KG1 (cell line): ENCODE data around the gene SLFN13.
"Not testable (repeated sequence)": the region's sequence is repeated elsewhere in the genome, so short reads cannot be mapped to it uniquely, and the experiment has no call there.

Experiments
- DNase-seq: peaks from one replicate; lab custom pipeline; 2025; lab: John Stamatoyannopoulos, UW

Gene SLFN13

GRCh38 chr17:35433075-35433894, 15.3 kb downstream of the SLFN13 start:
- DNase-seq: peak; percentile 9

GRCh38 chr17:35432176-35433074, 16.1 kb downstream of the SLFN13 start, which contains the start of gene SLFN12:
Gene SLFN12, minus strand, starts transcription at chr17:35432500. Its CDS starts 9,472 bp downstream, at chr17:35423028.
- DNase-seq: no peak

GRCh38 chr17:35429702-35430101, 18.9 kb downstream of the SLFN13 start:
- DNase-seq: no peak

GRCh38 chr17:35428229-35428628, 20.3 kb downstream of the SLFN13 start:
- DNase-seq: no peak

GRCh38 chr17:35423761-35424160, 24.8 kb downstream of the SLFN13 start:
- DNase-seq: no peak

- not testable (repeated sequence) for DNase-seq
These were observed 27.5 kb downstream of the SLFN13 start for GRCh38 chr17:35421069-35421468.

- no peak for DNase-seq
These were observed 31.9 kb downstream of the SLFN13 start for GRCh38 chr17:35416659-35417058.

- not testable (repeated sequence) for DNase-seq
These were observed 33.9 kb downstream of the SLFN13 start for GRCh38 chr17:35414707-35415106.

GRCh38 chr17:35414247-35414646, 34.3 kb downstream of the SLFN13 start:
- no peak for DNase-seq

GRCh38 chr17:35407531-35407930, 41.0 kb downstream of the SLFN13 start:
- DNase-seq: no peak

GRCh38 chr17:35406568-35406967, 42.0 kb downstream of the SLFN13 start:
- no peak for DNase-seq

GRCh38 chr17:35404360-35404759, 44.2 kb downstream of the SLFN13 start:
- DNase-seq: no peak

- DNase-seq: not testable (repeated sequence)
These were observed 54.8 kb downstream of the SLFN13 start for GRCh38 chr17:35393783-35394182.

GRCh38 chr17:35390663-35391062, 57.9 kb downstream of the SLFN13 start:
- peak; percentile 31 for DNase-seq

- DNase-seq: no peak
These were observed 58.4 kb downstream of the SLFN13 start for GRCh38 chr17:35390156-35390555.

GRCh38 chr17:35387496-35387895, 61.1 kb downstream of the SLFN13 start:
- no peak for DNase-seq
